Right cardiac atrium (tissue), 5 donors: ENCODE results near the gene GOLGA2. TPM values are rescaled to one million over a fixed set of nuclear protein-coding genes. Genes with fewer than 3 reads are reported as not detected.
A peak's percentile ranks its signal among the peaks of the same experiment; 100 is the strongest.
"Not testable (repeated sequence)": the region's sequence is repeated elsewhere in the genome, so short reads cannot be mapped to it uniquely, and the experiment has no call there.

Experiments used
- ATAC-seq, 2 donors: fragments of 200-7000 bp; cut with Tn5 transposase; one replicate each; pipeline versions ENCODE4 v1.8.0 to v1.9.1; 2020; ENCODE audit warnings: moderate library complexity in 2 of 2, mild to moderate bottlenecking in 1 of 2
- DNase-seq, 3 donors: peaks; one replicate each; pipeline ENCODE4 v3.0.0-alpha.2; 2020
- H3K27ac ChIP-seq: one replicate; pipeline ENCODE4 v1.5.1; 2013; ENCODE audit warnings: mild to moderate bottlenecking, low read length, control low read depth, moderate library complexity
- H3K27me3 ChIP-seq: one replicate; pipeline ENCODE4 v1.6.1; 2013; ENCODE audit not compliant: control insufficient read depth, insufficient read depth
- H3K4me1 ChIP-seq: one replicate; pipeline ENCODE4 v1.6.1; 2013; ENCODE audit warnings: low read length; ENCODE audit not compliant: control insufficient read depth, insufficient read depth
- H3K4me3 ChIP-seq: one replicate; pipeline ENCODE4 v1.5.1; 2013; ENCODE audit warnings: low read length, control low read depth
- H3K9me3 ChIP-seq: one replicate; pipeline ENCODE4 v1.6.1; 2013; ENCODE audit warnings: low read length; ENCODE audit not compliant: control insufficient read depth
- WGBS: extraction: QIAGEN DNeasy Blood & Tissue Kit; methylation state at CpG from one replicate; pipeline ENCODE4 v1.1.7; 2013; 5-methylcytosine and 5-hydroxymethylcytosine counted together
- intact Hi-C, 4 donors: fragments of 100-400 bp; cut with DNase I; formaldehyde crosslinking; loops; one replicate each; pipeline versions ENCODE4 v1.11.0 to v1.14.0; 2022 to 2023
- polyA plus RNA-seq: library from polyadenylated mRNA; stranded (reverse); fragments of 200-250 nt; gene quantifications from one replicate; pipeline ENCODE4 v1.2.3, GENCODE V29; 2013
- total RNA-seq, 4 donors: library from RNA; stranded (reverse); fragmentation: NEBNext Ultra II Directional; extraction: Animal tissue kit (Norgen Biotek cat#: 25700); gene quantifications; one replicate each; pipeline ENCODE4 v1.2.1, GENCODE V29; 2021
- donor health status: healthy with polysubstance abuse.
- donor health status: DM: no; HTN: yes; CAD: no.
- donor health status: DM: no; HTN: no; CAD: no.
- donor health status: DM: no; HTN: yes; CAD: no; lungs with severe emphysema.
- donor health status: DM: yes; HTN: yes; CAD: no.

GOLGA2 gene
- total and polyA plus RNA-seq, 5 donors = 84.2 to 124 (median 96.9) TPM

GRCh38 chr9:128292009-128292408 lies 16.2 kb upstream of the GOLGA2 start:
- Histone ChIP-seq H3K4me1 (no peaks in the 10 kb centered on the region), H3K9me3 (no peaks in the 10 kb centered on the region), H3K4me3 (no peak overlapping the region), H3K27me3 (no peaks in the 10 kb centered on the region), H3K27ac (no peak overlapping the region)
- WGBS = 96% methylated on average over 3 of the region's 3 CpGs
- ATAC-seq = no peak
- no peak for DNase-seq
- intact Hi-C loops = no loop called here

DNA sequence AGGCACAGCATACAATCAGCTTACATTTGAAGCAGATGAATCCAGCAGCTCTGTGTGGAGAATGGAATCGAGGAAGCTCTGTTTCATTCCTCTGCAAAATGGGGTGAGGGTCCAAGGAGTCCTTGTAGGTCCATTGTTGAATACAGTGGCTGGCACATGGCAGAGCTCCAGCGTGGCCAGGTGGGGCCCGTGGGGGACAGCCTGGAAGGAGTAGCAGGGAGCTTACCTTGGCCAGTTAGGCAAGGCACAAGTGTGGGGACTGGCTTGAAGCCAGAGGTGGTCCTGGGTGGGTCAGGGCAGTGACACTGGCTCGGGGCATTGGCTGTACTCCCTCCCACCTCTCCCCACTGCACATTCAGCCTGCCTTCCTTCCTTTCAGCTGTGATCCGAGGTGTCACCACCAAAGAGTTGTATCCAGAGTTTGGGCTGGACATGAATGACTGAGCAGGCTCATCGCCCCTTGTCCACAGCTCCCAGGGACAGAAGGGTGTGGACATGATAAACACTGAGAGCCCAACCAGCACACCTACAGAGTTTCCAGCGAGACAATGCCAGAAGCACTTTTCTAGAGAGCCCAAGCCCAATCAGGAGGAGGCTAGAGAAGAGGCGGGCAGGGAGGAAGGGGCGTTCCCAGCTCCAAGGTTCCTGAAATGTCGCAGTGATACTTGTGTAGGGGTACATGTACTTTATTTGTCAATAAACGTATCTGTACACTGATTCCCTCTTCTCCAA lies 12.6 kb upstream of the GOLGA2 start:
- intact Hi-C loops = loop anchor here in 1 of 4 donors (5.0 kb wide), 1 partner anchor 609 kb away; no protein-coding TSS in a partner anchor
- Histone ChIP-seq H3K9me3 (no peaks in the 10 kb centered on the region), H3K27ac (no peak overlapping the region), H3K4me3 (no peak overlapping the region), H3K4me1 (no peaks in the 10 kb centered on the region), H3K27me3 (no peaks in the 10 kb centered on the region)
- DNase-seq (no peak), ATAC-seq (peak in 1 of 2 donors; percentile 27)
- 77% methylated on average over 11 of the region's 11 CpGs for WGBS

- WGBS = 37% methylated on average over 6 of the region's 6 CpGs
- Histone ChIP-seq H3K9me3 (no peaks in the 10 kb centered on the region), H3K27ac (no peak overlapping the region), H3K4me1 (no peaks in the 10 kb centered on the region), H3K27me3 (no peaks in the 10 kb centered on the region), H3K4me3 (no peak overlapping the region)
- ATAC-seq = peak; percentile 53 to 73
- intact Hi-C loops = loop anchor here in 1 of 4 donors (5.0 kb wide), 1 partner anchor 611 kb away; no protein-coding TSS in a partner anchor
- DNase-seq = peak; percentile 52 to 82 (median 80)
Observed at GRCh38 chr9:128286440-128286839, 10.6 kb upstream of the GOLGA2 start.

DNA sequence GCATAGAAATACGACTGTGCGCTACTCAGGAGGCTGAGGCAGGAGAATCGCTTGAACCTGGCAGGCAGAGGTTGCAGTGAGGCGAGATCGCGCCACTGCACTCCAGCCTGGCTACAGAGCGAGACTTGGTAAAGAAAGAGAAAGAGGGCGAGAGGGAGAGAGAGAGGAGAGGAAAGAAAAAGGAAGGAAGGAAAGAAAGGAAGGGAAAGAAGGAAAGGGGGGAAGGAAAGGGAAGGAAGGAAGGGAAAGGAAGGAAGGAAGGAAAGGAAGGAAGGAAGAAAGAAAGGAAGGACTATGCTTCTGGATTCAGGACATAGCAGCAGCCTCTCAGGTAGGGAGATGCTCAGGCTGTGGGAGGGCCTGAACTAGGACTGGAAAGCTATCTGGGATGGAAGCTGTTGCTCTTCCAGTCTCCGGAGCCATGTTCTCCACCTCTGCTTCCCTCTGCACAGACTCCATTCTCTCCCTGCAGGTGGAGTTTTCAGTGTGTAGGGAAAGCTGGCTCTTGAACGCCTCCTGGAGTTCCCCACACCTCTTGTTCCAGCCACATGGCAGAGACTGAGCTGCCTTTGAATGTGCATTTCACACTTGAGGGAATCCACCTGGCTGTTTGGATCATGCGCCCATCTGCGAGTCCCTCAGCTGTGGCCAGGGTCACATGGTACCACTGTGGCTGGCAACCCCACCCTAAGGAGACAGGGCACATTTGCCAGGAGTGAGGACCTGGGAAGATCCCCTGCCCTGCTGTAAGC lies 9.4 kb upstream of the GOLGA2 start:
- H3K4me3 ChIP-seq = no peak overlapping the region
- H3K27ac ChIP-seq = no peak overlapping the region
- 94% methylated on average over 12 of the region's 12 CpGs for WGBS
- H3K9me3 ChIP-seq = no peaks in the 10 kb centered on the region
- intact Hi-C loops = loop anchor here in 1 of 4 donors (5.0 kb wide), 1 partner anchor 612 kb away; no protein-coding TSS in a partner anchor
- H3K27me3 ChIP-seq = no peaks in the 10 kb centered on the region
- ATAC-seq (peak in 1 of 2 donors; percentile 23), DNase-seq (no peak)
- no peaks in the 10 kb centered on the region for H3K4me1 ChIP-seq

- intact Hi-C loops = no loop called here
- DNase-seq (no peak), ATAC-seq (no peak)
- Histone ChIP-seq H3K27me3 (no peaks in the 10 kb centered on the region), H3K9me3 (no peaks in the 10 kb centered on the region), H3K27ac (no peak overlapping the region), H3K4me1 (no peaks in the 10 kb centered on the region), H3K4me3 (no peak overlapping the region)
- 92% methylated on average over 6 of the region's 6 CpGs for WGBS
Observed at GRCh38 chr9:128282500-128282899, 6.7 kb upstream of the GOLGA2 start.

DNA sequence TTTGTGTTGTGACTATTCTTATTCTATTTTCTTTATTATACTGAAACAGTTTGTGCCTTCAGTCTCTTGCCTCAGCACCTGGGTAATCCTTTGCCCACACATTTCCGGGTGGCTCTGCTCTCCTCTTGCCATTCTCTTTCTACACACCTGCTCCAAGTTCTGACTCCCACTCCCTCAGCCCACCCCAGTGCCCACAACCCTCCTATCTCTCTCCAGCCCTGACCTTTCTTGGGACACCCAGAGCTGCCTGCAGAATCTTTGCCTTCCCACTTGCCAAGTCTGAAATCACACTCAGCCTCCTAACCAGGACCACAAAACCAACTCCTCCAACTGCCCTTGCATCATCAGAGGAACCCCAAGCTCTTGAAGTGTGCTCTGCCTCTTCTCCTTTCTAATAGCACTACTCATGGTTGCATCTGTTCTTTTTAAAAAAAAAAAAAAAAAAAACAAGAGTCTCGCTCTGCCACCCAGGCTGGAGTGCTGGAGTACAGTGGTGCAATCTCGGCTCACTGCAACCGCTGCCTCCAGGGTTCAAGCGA lies 4.3 kb upstream of the GOLGA2 start:
- peaks cover 5% of the 10 kb centered on the region for H3K4me1 ChIP-seq
- no peaks in the 10 kb centered on the region for H3K27me3 ChIP-seq
- intact Hi-C loops = no loop called here
- H3K4me3 ChIP-seq = no peak overlapping the region
- ATAC-seq (no peak), DNase-seq (no peak)
- WGBS = 92% methylated on average over 5 of the region's 5 CpGs
- no peak overlapping the region for H3K27ac ChIP-seq
- no peaks in the 10 kb centered on the region for H3K9me3 ChIP-seq

GRCh38 chr9:128279088-128280073 lies 3.6 kb upstream of the GOLGA2 start:
- intact Hi-C loops, H3K27ac ChIP-seq, H3K4me3 ChIP-seq, H3K9me3 ChIP-seq, ATAC-seq, H3K4me1 ChIP-seq, H3K27me3 ChIP-seq: not testable (repeated sequence)
- peak; percentile 57 to 79 (median 66) for DNase-seq
- WGBS = 60% methylated on average over 22 of the region's 22 CpGs

GRCh38 chr9:128276574-128277270 lies 915 bp upstream of the GOLGA2 start:
- DNase-seq = peak; percentile 48 to 77 (median 65)
- Histone ChIP-seq H3K9me3 (no peaks in the 10 kb centered on the region), H3K27me3 (no peaks in the 10 kb centered on the region), H3K4me3 (peak overlapping the region; percentile 84), H3K4me1 (peaks cover 5% of the 10 kb centered on the region), H3K27ac (peak overlapping the region; percentile 91)
- ATAC-seq = peak; percentile 2 to 44
- 5% methylated on average over 23 of the region's 23 CpGs for WGBS
- intact Hi-C loops = no loop called here

DNA sequence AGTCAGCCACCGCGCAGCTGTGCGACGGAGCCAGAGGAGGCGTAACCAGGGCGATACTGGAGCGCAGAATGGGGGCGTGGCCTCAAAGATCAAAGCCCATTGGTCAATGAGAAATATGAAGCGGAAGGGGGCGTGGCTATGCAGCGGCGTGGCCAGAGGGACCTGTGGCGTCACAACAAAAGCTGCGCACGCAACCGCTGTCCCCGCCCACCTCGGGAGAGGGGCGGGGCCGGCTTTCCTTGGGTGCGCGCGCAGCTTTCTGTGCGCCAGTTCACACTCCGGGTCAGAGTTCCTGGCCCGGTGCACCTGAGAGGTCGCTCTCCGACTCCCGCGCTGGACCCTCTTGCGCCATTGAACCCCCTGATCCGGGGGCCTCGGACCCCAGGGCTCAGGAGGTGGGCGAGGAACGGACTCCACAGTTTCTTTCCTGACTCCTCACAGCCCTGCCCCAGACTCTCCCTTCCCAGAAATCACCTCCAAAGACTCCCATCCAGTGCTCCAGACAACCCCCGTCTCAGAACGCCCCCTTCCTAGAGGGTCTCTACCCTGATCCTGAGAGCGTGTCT lies 284 bp upstream of the GOLGA2 start, which contains the start of gene SWI5:
TSS of gene SWI5 (plus strand) at position 269 of the 566 bp plus-strand sequence.
- intact Hi-C loops = no loop called here
- WGBS = under 1% methylated on average over 38 of the region's 38 CpGs

More for the DNA sequence above, 284 bp upstream of the GOLGA2 start, which contains the start of gene SWI5:
- Histone ChIP-seq H3K4me3 (peak within 1 kb of the TSS; percentile 95), H3K4me1 (peaks cover 5% of the 10 kb centered on the region), H3K9me3 (no peaks in the 10 kb centered on the region), H3K27ac (peak within 1 kb of the TSS; percentile 92), H3K27me3 (no peaks in the 10 kb centered on the region)
- ATAC-seq (peak; percentile 97 to 98), DNase-seq (peak; percentile 100)
